ENCODE results near the gene HSPA4.
"Not testable (repeated sequence)": the region's sequence is repeated elsewhere in the genome, so short reads cannot be mapped to it uniquely, and the experiment has no call there.

Gene HSPA4

GRCh38 chr5:133029416-133029815 is 22.4 kb upstream of the HSPA4 start:
- H3K27ac ChIP-seq, result no peak overlapping the region
- TF ChIP-seq CTCF (IDR thresholded peaks at IDR 0.05), result no peak
- TF ChIP-seq ZFX (IDR thresholded peaks at IDR 0.05; ENCODE audit: borderline replicate concordance), result no peak

GRCh38 chr5:133030343-133031005 is 21.3 kb upstream of the HSPA4 start:
- no peak overlapping the region for H3K27ac ChIP-seq
- TF ChIP-seq CTCF (IDR thresholded peaks at IDR 0.05) (no peak), ZFX (IDR thresholded peaks at IDR 0.05; ENCODE audit: borderline replicate concordance) (no peak)

DNA sequence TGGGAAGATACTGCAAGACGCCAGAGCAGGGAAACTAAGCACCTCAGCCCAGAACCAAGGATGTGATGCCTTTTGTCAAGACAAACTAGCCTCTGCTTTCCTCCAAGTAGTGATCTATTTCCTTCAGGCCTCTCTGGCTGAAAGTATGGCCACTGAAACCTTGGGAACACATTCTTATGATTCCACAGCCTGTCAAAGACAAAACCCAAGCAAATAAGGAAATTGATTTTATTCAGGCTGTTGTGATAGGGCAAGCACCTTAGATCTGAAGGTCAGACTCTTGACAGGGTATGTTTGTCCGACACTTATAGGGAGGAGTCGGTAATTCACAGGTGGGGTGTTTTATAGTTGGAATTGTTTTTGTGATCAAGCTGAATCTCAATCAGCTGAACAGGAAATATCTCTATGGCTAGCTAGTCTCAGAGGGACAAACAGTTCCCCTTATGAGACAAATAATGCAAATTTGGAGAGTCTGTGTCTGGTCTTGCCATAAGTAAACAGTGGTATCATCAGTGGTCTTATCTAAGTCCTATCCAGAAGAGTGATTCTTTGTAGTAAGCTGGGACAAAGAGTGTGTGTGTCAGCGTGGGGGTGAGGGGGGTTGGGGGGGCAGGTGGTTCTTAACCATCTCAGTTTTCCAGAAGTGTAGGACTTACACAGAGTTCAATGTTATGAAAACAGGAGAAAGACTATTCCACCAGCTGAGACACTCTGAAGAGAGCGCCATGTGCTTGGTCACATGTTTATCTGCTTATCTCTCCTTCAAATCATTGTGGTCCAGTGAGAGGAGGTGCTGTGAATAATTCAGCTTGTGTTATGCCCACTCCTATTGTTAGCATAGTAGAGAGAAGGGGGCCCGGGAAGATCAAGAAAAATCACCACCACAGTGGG is 18.7 kb upstream of the HSPA4 start:
- H3K27ac ChIP-seq, result no peak overlapping the region
- no peak for TF ChIP-seq CTCF (IDR thresholded peaks at IDR 0.05)
- TF ChIP-seq ZFX (IDR thresholded peaks at IDR 0.05; ENCODE audit: borderline replicate concordance), result no peak

- H3K27ac ChIP-seq, result no peak overlapping the region
- TF ChIP-seq ZFX (IDR thresholded peaks at IDR 0.05; ENCODE audit: borderline replicate concordance) (no peak), CTCF (IDR thresholded peaks at IDR 0.05) (no peak)
Measured at GRCh38 chr5:133034064-133034463, 17.7 kb upstream of the HSPA4 start.

- H3K27ac ChIP-seq, result no peak overlapping the region
- TF ChIP-seq ZFX (IDR thresholded peaks at IDR 0.05; ENCODE audit: borderline replicate concordance) (no peak), CTCF (IDR thresholded peaks at IDR 0.05) (no peak)
Measured at GRCh38 chr5:133035224-133035623, 16.6 kb upstream of the HSPA4 start.

- not testable (repeated sequence) for H3K27ac ChIP-seq
Measured at GRCh38 chr5:133036677-133037076, 15.1 kb upstream of the HSPA4 start.

DNA sequence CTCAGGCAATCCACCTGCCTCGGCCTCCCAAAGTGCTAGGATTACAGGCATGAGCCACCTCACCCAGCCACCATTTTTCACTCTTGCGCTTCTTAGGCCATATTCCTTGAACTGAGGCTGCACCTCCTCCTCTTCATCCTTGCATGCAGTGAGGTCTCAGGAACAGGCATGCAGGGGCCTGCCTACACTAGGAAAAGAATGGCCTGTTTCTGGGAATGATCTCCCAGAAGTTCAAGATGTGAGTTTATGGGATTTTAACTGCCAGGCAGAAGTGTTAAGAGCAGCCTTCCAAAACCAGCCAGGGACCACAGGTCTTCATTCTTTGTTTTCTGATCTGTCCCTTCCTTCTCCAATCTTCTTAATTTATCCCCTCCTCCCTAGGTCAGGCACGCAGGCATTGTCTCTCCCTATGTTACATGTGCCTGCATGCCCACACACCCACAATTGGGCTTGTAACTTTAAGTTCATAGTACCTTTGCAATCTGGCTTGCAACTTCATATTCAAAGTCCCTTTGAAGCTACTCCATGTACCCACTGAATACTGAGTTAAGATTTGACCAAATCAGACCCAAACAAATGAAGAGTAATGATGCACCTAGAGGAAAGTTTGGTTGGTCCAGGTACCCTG is 10.5 kb upstream of the HSPA4 start:
- no peak for TF ChIP-seq CTCF (IDR thresholded peaks at IDR 0.05)
- TF ChIP-seq ZFX (IDR thresholded peaks at IDR 0.05; ENCODE audit: borderline replicate concordance), result no peak
- H3K27ac ChIP-seq, result no peak overlapping the region
